Fibroblast of gingiva (primary cell): ENCODE results near the gene ZNF648.
"Not testable (repeated sequence)": the region's sequence is repeated elsewhere in the genome, so short reads cannot be mapped to it uniquely, and the experiment has no call there.

Source experiments
- DNase-seq: peaks from one replicate; pipeline ENCODE4 v3.0.0-alpha.2; 2011; ENCODE audit warnings: low read depth

Gene ZNF648

DNA sequence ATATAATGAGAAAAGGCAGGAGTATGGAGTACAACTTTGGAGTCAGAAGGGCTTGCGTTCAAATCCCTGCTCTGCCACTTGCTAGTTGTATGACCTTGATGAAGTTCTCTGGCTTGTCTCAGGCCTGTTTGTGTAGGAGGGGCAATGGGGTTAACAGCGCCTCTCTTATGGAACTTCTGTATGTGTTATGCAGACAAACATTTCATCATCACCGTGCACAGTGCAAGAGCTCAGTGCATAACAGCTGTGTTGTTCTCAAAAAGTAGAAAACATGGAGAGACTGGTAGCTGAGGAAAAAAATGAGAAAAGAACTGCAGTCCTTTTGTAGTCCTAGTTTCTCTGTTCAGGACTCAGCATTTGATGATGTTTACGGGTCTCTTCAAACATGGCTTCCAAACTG is 10.4 kb upstream of the ZNF648 start:
- no peak for DNase-seq

DNA sequence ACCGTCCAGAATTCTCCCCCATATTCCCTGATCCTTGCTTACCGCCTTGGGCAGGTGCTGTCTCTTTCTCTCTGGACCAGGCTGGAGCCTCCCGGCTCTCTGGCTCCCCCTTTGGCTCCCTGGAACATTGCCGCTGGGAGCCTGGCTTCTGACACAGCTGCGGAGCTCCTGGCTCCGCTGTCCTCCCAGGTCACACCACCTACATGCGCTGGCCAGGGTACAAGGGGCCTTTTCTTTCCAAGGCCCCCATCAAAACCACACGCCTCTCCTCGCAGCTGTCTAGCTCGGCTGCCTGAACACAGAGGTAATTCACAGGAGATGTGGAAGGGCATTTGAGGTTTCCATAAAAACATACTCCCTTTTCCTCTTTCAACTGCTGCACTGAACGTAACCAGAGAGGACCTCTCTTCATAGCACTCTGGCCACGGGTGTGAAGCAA is 7.5 kb upstream of the ZNF648 start:
- DNase-seq: no peak

DNA sequence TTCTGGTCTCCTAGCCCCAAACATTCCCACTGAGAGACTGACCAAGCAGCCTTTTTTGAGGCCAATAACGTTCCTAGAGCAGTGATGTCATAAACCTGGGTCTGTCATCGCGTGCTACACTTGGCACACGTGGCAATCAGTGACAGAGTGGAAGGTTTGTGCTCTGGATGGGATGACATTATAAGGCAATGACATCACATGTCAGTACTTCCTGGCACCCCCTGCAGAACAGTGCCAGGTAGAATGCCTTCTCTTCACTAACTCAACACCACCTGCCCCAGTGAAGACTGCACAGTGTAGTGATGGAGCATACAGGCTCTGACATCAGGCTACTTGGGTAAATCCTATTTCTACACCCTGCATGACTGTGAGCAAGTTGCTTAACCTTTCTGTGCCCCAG is 5.4 kb upstream of the ZNF648 start:
- DNase-seq: no peak

DNA sequence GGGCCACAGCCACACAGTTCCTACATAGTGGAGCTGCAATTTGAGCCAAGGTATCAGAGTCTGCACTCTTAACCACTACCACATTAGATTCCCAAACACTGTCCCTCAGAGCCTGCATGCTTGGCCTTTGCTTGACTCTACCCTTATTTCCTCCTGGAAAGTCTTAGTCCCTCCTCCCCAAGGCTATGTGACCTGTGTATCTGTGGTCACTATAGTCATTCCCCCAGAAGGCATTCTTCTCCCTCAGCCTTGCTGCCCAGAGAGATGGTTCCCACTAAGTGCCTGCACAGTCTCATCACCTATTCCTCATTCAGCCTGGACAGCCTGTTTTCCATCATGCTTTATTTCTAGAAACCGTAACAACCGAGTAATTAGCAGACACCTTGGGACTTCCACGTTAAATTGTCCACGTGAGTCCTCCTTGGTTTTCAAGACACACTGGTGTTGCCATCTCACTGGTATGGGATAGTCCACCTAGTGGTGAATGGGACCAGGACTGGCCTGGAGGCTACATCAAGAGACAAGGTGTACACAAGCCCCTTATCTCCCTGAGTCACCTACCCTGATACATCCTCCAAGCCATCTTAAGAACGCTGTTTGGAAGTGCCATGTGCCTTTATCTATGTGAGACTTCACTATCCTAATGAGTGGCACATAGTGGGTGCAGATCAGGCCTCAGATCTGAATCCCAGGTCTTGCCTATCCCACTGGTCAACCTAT is 3.8 kb upstream of the ZNF648 start:
- DNase-seq: no peak

DNA sequence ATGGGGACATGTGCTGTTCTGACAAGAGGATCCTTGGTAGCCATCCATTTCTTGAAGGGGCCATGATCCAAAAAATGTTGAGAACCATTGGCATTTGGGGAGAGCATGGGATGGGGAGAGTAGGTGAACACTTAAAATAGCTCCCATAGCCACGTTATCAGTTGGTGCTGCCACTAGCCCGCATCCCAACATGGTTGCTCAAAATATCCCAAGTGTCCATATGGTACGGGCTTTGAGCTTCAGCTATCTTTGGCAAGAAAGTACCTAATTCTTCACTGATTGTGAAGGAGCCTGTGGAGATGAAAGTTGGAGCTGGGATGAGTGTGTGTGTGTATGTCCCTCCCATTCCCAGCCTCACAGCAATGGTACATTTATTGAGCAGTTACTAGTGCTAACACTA is 3.1 kb upstream of the ZNF648 start:
- DNase-seq: no peak

DNA sequence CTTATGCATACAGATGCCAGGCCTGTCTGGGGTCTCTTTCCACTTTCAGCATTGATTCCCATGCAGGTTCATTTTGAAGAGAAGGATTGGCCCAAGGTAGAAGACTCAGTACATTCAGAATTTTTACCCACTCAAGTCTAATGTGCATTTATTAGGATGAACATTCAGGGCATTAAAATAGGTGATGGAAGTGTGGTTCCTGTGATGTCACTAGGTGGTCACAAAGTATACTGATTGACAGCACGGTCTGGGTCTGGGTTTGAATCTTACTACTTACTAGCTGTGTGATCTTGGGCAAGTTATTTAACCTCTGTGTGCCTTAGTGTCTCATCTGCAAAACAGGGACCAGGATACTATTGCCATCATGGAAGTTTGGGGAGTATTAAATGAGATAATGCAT is 711 bp upstream of the ZNF648 start:
- DNase-seq: no peak

DNA sequence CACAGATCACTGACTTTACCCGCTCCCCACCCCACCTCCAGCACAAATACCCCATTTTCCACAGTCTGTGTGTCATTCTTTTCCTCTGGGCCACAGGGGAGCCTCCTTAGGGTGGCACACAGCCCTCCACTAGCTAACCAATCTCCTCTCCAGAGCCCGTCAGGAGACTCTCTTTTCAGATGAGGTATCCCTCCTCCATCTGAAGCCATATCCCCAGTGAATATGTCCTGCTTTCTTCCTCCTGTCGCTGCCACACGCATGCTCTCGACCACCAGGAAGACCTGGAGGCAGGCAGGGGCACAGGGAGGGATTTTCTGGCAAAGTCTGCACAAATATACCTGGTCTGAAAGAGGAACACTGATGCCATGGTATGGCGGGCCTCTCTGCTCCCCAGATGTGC is 635 bp downstream of the ZNF648 start:
- DNase-seq: no peak

DNA sequence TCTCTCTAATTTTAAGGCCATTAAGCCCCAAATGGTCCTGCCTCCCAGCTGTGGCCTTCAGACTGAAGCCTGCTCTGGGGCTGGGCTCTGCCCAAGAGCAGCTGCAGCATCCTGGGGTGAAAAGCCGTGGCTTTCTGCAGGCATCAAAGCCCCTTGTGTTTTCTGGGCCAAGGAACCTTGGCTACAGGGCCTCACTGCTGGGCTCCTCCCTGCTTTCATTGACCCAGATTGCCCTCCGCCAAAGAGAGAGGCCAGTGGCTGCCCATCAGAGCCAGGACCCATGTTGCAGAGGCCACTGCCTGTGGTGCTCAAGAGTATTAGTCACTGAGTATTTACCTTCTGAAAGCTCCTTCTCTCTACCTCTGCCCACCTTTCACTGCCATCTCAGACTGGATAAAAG is 1.6 kb downstream of the ZNF648 start:
- no peak for DNase-seq

DNA sequence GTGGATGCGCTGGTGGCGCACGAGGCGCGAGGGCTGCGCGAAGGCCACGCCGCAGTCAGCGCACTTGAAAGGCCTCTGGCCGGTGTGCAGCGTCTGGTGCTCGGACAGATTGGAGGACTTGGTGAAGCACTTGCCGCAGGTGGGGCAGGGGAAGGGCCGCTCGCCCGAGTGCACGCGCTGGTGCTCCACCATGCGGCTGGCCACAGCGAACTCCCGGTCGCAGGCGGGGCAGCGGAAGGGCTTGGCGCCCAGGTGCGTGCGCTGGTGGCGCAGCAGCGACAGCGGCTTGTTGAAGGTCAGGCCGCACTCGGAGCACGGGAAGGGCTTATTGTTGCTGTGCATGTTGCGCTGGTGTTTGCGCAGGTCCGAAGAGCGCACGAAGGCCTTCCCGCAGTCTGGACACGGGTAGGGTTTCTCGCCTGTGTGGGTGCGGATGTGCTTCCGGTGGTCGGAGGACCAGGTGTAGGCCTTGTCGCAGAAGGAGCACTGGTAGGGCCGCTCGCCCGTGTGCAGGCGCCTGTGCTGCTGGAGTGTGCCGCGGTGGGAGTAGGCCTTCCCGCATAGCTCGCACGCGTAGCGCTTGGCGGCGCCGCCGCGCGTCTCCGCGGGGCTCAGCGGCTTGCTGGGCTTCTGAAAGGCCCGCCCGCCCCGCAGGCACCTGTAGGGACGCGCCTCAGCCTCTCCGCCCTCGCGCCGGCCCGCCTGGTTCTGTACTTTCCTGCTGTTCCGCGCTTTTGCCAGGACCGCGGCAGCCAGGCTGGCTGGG is 4.7 kb downstream of the ZNF648 start:
- DNase-seq: no peak

DNA sequence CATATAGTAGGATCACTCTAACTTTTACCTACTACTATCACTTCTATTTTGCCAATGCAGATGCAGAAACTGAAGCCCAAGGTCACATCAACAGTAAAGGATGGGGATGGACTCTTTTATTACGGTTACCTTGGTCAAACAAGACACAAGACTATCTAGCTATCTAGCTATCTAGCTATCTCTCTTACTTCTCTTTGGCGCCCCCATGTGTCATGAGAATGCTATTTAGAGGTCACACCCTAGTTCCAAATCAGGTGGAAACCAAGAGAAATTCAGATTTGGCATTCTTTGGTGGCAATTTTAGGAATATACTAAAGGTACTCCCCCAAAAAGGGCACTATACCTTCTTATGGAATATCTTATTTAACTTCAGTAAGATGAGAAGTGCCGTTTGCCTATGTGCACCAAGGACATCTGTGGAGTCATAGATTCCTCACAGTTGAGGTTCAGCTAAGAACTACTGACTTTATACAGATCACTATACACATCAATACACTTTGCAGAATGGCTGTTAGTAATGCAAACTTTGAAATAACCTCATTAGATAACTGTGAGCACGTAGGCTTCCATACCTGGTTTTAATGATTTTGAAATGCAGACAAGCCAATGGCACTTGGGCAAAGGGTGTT is 6.7 kb downstream of the ZNF648 start:
- no peak for DNase-seq

DNA sequence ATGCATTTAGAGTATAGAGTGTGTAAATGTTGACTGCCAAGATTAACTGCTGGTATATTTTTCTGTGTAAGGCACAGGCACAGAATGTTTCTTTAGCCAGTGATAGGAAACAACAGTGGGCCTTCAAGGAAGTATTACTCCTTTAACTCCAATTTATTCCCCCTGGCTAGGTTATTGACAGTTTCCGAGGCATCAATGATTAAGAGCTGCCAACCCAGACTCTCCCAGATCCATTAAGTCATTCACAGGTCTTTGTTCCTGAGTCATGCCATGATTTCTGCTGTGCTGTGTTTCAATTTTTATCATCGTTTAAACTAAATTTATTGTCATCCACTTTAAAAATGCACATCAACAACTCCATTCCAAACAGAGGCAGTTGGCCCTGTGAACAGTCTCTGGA is 9.2 kb downstream of the ZNF648 start:
- DNase-seq: no peak

DNA sequence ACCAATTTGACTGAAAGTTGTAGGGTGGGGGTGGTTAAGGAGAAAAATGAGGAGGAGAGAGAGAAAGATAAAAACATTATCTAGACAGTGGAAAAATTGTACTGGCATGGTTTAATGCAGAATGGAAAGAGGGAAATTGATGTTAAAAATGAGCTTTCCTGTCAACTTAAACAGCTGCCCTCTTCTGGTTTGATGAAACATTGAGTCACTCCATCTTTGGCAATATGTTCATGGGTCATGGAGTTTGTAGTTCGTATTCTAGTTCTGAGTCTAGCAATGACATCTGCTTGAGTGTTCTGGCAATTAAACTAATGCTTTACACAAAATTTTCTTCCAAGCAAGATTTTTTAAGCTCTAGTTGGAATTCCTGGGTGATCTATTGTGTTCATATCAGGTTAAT is 9.6 kb downstream of the ZNF648 start:
- no peak for DNase-seq

DNA sequence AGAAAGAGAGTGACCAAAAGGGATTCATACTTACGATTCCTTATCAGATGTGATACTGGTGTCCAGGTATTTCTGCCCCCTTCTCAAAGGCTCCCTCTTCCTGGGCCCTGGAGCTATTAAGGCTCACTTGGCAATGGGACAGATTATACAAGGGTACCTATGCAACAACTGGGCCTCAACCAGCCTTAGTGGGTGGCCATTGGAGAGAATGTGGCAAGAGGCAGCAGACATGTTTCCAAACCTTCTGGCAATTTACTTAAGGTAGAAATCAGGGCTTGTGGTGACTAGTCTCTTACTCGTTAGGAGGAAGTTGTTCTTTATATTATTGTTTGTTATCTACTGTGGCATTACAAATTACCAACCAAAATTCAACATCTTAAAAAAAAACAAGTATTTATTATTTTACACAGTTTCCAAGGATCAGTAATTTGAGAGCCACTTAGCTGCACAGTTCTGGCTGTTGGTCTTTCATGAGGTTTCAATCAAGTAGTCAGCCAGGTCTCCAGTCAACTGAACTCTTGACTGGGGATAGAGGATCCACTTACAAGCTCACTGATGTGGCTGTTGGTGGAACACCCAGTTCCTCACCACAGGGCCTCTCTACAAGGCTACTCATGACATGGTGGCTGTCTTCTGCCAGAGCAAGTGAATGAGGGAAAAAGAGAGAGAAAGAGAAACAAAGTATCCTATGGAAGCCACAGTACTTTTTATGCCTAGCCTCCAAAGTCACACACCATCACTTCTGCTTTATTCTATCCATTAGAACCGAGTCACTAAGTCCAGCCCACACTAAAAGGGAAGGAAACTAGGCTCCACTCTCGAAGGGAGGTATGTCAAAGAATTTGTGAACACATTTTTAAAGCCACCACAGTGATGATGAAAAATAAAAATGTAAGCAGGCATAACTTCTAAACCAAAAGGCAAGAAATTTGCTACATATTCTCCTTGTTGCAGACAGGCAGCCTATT is 10.7 kb downstream of the ZNF648 start:
- DNase-seq: no peak

DNA sequence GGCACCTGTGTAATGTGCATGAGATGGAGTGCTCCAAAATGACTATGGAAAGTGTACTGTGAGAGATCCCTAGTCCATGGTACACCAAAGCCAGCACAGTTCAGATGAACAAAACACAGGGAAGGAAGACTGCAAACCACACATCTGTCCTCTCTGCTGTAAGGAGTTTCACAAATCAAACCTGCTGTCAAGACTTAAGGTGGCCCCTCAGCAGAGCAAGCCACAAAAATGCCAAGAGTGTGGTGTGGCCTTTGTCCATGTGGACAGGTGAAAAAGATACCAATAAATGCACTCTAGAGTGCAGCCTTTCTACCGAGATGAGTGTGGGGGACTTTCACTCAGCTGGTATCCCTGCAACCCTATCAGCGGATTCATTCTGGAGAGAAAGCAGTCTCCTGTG is 12.9 kb downstream of the ZNF648 start:
- DNase-seq: no peak

DNA sequence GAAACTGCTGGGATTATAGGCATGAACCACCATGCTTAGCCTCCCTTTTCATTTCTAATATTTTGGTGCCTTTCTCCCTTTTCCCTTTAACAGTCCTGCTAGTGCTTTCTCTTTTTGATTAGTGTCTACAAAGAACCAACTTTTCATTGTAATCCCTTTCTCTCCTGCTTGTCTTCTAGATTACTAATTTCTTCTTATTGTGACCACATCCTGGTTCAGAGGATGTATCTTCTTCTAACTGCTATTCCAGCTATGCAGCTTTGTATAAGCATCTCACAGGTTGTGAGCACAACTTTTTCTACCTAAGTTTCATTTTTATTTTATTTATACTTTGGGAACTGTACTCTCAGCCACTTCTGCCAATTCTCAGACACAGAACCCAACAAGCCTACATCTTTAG is 14.7 kb downstream of the ZNF648 start:
- DNase-seq: no peak

DNA sequence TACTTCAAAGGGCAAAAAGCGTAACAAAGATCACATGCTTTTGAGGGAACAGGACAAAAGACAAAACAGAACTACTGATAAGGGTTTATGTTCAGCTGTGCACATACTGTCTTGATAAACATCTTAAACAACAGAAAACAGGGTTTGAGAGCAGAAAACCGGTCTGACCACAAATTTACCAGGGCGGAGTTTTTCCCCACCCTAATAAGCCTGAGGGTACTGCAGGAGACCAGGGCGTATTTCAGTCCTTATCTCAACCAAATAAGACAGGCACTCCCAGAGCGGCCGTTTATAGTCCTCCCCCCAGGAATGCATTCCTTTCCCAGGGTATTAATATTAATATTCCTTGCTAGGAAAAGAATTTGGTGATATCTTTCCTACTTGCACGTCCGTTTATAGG is 16.0 kb downstream of the ZNF648 start:
- DNase-seq: not testable (repeated sequence)

DNA sequence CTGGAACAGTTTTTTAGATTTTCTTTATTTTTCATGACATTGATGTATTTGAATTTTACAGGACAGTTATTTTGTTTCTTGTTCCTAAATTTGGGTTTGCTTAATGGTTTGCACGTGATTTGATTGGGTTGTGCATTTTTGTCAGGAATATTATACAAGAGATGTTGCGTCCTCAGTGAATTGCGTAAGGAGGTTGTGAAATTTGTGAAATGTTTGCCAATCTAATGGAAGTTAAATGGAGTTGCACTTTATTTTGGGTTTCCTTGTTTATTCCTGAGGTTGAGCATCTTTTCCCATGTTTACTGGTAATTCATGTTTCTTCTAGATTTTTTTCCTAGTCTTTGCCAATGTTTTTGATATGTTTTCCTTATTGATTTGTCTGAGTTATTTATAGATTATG is 19.9 kb downstream of the ZNF648 start:
- peak; percentile 54 for DNase-seq

DNA sequence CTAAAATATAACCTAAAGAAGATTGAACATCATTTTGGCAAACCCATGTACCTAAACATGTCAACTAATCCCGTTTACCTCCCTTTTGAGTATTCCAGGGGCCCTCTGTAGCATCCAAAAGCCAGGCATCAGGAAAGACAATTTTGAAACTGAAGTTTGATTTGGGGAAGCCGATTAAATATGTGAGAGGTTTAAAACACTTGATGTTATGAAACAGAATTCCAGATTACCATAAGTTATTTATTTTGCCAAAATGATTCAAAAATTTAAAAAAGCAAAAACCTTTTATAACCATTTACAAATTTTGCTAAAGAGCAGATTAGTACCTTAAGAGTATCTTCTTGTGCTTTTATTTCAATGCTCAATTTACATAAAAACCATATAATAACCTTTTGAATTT is 23.3 kb downstream of the ZNF648 start:
- no peak for DNase-seq

DNA sequence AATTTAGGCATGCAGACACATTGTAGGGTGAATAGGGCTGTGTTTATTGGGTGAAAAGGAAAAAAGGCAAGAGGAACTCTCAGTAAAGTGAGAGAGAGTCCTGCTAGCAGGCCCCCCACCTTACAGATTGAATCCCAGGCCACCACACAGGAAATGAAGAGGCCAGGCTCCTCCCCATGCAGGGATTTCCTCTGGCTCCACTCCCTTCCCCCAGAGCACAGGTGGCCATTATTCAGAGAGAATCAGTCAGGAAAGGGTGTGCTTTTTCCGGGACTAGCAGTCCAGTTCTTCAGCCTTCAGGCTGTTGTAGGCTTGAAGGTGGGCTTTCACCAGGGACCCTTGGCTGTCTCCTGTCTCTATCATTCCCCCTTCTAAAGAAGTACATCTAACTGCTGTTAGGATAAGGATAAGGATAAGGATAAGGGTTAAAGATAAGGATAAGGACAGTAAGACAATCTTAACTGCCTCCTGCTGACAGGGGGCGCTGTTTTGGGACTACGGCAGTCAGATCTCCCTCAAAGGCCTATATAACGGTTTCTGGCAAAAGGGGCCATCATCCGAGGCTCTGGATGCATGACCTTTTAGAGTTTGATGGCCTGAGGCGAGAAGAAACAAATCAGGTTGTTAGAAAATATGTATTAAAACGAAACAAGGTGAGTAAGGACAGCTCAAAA is 26.3 kb downstream of the ZNF648 start:
- no peak for DNase-seq

DNA sequence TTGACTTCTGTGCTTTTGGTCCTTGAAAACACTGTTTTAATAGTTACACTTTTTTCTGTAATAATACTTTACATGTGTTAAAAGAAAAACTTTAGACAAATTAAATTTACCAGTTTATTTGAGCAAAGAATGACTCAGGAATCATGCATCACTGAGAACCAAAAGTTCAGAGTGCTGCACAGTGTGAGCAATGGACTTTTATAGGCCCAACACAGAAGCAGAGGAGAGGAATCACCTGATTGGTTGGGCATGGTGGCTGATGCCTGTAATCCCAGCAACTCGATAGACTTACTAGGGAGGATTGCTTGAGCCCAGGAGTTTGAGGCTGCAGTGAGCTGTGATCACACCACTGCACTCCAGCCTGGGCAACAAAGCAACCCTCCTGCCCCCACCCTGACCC is 29.3 kb downstream of the ZNF648 start:
- DNase-seq: no peak
